GM19351 (cell line): Measurements from ENCODE around the gene CYB5RL.
"Not testable (repeated sequence)": the region's sequence is repeated elsewhere in the genome, so short reads cannot be mapped to it uniquely, and the experiment has no call there.

ENCODE experiments used
- ATAC-seq: cut with Tn5 transposase; IDR thresholded peaks from one replicate; pipeline ENCODE4 v1.9.1; 2021; ENCODE audit warnings: mild to moderate bottlenecking, moderate library complexity; ENCODE audit not compliant: unreplicated experiment

The CYB5RL gene, protein sequence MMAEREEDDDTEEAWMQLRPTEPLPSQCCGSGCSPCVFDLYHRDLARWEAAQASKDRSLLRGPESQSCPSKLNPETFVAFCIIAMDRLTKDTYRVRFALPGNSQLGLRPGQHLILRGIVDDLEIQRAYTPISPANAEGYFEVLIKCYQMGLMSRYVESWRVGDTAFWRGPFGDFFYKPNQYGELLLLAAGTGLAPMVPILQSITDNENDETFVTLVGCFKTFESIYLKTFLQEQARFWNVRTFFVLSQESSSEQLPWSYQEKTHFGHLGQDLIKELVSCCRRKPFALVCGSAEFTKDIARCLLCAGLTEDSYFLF

DNA sequence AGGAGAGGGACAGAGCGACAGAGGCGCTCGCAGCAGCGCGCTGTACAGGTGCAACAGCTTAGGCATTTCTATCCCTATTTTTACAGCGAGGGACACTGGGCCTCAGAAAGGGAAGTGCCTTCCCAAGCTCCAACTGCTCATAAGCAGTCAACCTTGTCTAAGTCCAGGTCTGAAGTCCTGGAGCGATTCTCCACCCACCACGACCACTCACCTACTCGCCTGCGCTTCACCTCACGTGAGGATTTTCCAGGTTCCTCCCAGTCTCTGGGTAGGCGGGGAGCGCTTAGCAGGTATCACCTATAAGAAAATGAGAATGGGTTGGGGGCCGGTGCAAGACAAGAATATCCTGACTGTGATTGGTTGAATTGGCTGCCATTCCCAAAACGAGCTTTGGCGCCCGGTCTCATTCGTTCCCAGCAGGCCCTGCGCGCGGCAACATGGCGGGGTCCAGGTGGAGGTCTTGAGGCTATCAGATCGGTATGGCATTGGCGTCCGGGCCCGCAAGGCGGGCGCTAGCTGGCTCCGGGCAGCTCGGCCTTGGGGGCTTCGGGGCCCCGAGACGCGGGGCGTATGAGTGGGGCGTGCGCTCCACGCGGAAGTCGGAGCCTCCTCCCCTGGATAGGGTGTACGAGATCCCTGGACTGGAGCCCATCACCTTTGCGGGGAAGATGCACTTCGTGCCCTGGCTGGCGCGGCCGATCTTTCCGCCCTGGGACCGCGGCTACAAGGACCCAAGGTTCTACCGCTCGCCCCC, at the start of gene CYB5RL, which contains the start of gene MRPL37:
Gene CYB5RL (minus strand): TSS at position 266 of the 754 bp plus-strand sequence. CDS start 4,414 bp downstream, outside the sequence.
Gene MRPL37 (plus strand): TSS at position 403 of the 754 bp plus-strand sequence. CDS start 77 bp downstream, at position 480.
- peak; percentile 98 for ATAC-seq

GRCh38 chr1:54248966-54249365, 49.1 kb upstream of the CYB5RL start:
- ATAC-seq: no peak

DNA sequence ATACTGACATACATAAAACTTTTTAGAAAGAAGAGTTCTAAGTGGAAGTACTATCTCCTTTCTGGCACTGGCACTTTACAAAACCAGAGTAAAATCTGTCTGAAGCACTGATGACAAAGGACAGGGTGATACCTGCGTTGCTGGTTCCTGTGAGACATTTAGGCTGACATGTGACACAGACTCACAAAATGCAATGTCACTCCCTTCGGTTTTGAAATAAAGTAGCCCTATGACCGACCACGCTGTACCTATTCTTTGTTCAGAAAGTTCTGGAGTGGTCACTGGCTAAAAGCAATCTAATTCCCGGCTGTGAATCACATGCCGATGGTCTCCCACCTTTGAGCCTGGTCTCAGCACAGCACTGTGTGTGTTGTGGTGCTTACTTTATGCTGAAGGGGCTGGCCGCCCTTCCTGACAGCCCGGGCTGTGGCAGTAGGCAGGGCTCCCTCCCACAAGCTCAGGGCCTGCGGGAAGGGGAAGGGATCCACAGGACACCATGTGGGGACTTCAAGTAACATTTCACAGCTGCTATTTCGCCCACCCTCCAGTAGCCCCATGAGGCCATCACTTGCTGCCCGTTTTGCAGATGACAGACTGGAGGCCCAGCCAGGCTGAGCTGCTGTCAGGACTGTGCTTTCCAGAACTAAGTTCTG, 48.2 kb upstream of the CYB5RL start:
- ATAC-seq: no peak

GRCh38 chr1:54246116-54246721, 46.4 kb upstream of the CYB5RL start:
- no peak for ATAC-seq

- ATAC-seq: no peak
These were observed 45.7 kb upstream of the CYB5RL start for GRCh38 chr1:54245501-54245900.

- ATAC-seq: no peak
These were observed 44.8 kb upstream of the CYB5RL start for GRCh38 chr1:54244655-54245054.

DNA sequence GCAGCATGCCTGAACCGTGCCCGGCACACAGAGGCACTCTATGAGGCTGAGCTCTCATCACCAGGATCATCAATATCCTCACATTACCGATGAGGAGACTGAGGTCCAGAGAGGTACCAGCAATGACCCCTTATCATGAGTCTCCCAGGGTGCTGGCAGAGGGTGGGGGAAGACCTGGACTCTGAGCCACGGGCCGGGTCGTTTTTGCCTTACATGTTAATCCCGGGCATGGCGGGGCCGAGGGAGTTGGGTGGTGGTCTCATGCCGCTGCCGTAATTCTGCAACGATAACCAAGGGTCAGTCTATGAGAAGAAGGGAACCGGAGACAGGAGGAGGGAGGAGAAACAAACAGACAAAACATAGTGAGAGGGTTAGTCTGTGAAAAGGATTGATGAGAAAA, 43.2 kb upstream of the CYB5RL start:
- no peak for ATAC-seq

- ATAC-seq: no peak
These were observed 41.5 kb upstream of the CYB5RL start for GRCh38 chr1:54241364-54241763.

GRCh38 chr1:54240741-54241335, 41.0 kb upstream of the CYB5RL start:
- ATAC-seq: no peak

DNA sequence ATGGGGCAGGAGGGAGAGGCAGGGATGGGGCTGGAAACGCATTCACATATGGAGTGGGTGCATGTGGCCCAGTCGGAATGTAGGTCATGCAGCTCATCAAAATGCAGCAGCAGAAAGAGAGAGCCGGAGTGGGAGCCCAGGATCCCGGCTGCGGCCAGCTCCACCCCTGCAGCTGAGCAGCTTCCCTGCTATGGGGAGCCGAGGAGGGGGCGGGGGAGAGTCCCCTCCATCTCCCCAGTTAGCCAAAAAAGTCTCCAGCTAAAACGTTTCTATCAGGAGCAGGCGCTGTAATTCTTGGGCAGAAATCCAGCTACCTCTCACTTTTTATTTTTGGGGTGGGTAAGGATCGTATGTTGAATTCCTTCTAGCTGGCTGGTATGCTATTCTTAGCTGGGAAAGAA, 39.8 kb upstream of the CYB5RL start:
- ATAC-seq: no peak

- ATAC-seq: no peak
These were observed 39.2 kb upstream of the CYB5RL start for GRCh38 chr1:54239035-54239383.

DNA sequence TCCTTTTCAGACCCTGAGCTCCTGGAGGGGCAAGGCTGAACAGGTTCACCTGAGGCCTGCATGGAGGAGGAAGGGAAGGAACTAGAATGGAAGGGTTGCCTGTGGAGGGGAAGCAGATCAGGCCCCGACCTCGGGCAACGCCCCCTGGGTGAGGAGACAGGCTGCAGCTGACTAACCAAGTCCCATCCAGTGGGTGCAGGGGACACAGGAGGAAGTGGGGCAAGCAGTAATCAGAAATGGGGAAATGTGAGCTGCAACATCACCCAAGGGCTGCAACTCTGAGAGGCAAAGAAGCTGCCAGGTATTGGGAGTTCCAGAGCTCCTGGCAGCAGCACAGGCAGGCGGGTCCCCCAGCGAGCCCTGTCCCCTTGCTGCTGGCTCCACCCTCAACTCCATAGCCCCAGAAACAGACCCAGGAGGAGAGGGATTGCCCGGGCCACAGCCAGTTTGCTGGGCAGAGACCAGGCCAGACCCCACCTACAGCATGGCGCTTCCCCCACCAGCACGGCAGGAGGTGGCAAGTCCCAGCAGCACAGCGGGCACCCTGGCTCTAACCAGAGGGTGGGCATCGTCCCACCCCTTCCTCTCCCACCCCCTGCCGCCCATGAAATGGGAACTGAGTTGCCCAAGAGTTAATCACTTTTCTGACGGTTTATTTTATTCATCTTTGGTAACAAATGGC, 38.7 kb upstream of the CYB5RL start:
- ATAC-seq: no peak

DNA sequence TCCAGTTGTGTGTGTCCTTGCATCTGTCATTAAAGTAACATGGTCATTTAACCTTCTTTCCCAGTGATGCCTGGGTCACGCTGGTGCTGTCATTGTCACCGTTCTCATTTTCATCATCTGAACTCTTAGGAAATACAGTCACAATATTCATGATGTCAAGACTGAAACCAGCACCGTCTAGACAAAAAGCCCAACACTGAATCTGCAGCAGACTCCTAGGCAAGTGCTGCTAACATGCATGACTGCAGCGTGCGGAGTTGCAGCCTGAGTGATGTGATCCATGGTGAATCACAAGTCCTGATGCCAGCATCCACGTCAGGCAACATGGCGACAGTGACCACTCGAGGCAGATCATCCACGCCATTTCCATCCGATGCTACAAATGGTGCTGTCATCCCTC, 37.8 kb upstream of the CYB5RL start:
- no peak for ATAC-seq

GRCh38 chr1:54234284-54234683, 34.5 kb upstream of the CYB5RL start:
- ATAC-seq: no peak

- ATAC-seq: not testable (repeated sequence)
These were observed 33.4 kb upstream of the CYB5RL start for GRCh38 chr1:54233196-54233595.

GRCh38 chr1:54230507-54231339, 30.9 kb upstream of the CYB5RL start:
- no peak for ATAC-seq

GRCh38 chr1:54229281-54229891, 29.6 kb upstream of the CYB5RL start:
- no peak for ATAC-seq

DNA sequence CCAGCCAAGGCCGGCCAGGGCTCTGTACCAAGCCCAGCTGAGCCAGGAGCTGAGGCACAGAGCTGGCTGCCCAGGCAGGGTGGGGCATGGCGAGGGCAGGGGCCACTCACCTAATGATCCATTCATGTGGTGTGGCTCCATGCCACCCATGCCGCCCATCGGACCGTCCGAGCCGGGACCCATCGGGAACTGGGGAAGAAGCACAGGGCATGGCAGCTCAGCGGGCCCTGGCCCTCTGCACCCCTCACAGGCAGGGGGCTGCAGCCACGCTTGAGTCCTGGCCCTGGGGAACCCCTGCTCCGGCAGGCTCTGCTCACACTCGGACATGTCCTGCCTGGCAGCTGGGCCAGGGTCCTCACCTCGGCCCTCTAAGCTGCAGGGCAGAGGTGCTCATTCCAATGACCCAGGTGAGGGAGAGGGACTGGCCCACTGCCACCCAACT, 28.8 kb upstream of the CYB5RL start:
- ATAC-seq: no peak

DNA sequence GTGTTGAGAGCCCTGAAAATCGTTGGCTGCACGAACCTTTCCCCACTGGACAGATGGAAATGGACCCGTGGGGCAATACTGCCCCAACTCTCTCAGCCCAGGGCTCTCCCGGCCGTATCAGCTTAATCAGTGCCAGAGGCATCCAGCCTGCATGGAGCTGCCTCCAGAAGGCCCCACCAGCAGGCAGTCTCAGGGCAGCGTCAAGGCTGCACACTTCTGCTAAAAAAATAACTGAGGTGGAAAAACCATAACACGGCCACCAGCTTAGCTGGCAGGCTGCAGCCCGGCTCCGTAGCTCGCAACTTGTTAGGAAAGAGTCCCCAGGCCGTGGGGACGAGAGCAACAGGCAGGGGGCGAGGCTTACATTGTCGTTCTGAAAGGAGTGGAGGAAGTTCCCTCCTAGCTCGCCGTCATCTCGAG, 28.1 kb upstream of the CYB5RL start:
- ATAC-seq: no peak
